Measurements from ENCODE around the gene AHCYL2.
"Not testable (repeated sequence)": the region's sequence is repeated elsewhere in the genome, so short reads cannot be mapped to it uniquely, and the experiment has no call there.

The AHCYL2 gene

GRCh38 chr7:129209067-129209926, 15.5 kb upstream of the AHCYL2 start:
- no peak for DNase-seq

DNA sequence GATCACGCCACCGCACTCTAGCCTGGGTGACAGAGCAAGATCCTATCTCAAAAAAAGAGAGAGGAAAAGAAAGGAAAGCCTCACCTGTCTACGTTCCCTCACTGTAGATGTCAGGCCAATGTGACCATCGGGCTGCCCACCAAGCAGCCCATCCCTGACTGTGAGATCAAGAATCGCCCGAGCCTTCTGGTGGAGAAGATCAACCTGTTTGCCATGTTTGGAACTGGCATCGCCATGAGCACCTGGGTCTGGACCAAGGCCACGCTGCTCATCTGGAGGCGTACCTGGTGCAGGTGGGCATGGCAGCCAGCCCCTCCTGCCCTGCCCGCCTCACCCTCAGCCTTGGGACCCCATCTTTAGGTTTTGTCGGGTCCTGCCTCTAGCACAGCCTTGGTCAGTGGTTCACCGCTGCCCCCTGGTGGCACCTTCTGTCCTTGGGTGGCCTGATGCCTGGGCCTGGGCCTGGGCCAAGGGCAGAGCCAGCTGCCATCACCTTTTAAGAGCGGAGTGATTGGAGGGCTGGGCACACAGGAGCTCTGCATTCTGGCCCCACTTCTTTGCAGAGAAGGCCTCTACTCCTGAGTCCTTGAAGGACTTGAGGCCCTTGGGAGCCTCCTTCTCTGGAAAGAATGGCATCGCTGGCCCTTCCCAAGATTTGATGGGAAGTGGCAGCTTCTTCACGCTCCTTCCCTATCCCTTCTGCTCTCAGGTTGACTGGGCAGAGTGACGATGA, 14.4 kb upstream of the AHCYL2 start:
- DNase-seq = peak; percentile 58

GRCh38 chr7:129210989-129211312, 13.9 kb upstream of the AHCYL2 start:
- no peak for DNase-seq

GRCh38 chr7:129212126-129212525, 12.7 kb upstream of the AHCYL2 start:
- no peak for DNase-seq

- no peak for DNase-seq
These were observed 12.2 kb upstream of the AHCYL2 start for GRCh38 chr7:129212596-129212995.

DNA sequence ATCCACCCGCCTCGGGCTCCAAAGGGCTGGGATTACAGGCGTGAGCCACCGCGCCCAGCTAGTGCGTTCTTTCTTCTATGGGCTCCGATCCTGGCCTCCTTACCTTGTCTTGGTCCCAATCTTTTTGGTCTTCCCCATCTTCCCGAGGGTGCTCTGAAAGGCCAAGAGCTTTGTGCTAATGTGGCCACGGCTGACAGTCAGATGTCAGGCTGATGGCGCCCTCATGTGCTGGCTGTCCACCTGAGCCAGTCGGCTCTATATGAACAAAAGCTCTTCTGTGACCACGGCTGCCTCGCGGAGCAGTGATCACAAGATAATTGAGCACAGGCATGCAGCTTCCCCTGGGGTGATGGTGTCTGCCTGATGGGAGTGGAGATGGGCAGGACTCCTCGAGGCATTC, 11.0 kb upstream of the AHCYL2 start:
- DNase-seq = peak; percentile 43

- DNase-seq = not testable (repeated sequence)
These were observed 9.1 kb upstream of the AHCYL2 start for GRCh38 chr7:129215691-129216090.

- not testable (repeated sequence) for DNase-seq
These were observed 8.6 kb upstream of the AHCYL2 start for GRCh38 chr7:129216101-129216715.

DNA sequence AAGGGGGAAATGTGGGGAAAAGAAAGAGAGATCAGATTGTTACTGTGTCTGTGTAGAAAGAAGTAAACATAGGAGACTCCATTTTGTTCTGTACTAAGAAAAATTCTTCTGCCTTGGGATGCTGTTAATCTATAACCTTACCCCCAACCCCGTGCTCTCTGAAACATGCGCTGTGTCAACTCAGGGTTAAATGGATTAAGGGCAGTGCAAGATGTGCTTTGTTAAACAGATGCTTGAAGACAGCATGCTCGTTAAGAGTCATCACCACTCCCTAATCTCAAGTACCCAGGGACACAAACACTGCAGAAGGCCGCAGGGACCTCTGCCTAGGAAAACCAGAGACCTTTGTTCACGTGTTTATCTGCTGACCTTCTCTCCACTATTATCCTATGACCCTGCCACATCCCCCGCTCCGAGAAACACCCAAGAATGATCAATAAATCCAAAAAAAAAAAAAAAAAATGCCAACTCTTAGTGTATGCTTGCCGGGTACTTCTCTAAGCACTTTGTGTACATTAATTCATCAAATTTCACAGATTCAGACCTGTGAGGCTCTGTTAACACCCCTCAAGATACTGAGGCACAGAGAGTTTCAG, 7.9 kb upstream of the AHCYL2 start:
- not testable (repeated sequence) for DNase-seq

- peak; percentile 75 for DNase-seq
These were observed 6.2 kb upstream of the AHCYL2 start for GRCh38 chr7:129218514-129219062.

- DNase-seq = not testable (repeated sequence)
These were observed 5.7 kb upstream of the AHCYL2 start for GRCh38 chr7:129219166-129219565.

DNA sequence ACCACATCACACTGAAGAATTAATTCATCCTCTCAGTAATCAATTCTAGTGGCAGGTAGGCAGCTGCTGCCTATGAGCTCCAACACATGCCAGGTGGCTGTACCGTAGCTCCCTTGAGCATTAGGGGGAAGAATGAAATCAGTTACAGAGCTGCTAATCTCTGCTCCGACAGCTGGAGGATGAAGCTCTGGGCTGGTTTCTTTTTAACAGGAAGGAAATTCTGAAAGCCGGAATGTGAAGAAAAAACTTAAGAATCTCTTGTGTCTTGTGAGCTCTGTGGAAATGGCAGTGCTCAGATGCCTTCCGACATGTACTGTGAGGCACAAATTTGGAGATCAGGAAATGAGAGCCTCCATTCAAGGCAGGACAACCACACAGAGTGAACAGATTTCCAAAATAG, 2.8 kb upstream of the AHCYL2 start:
- peak; percentile 19 for DNase-seq

DNA sequence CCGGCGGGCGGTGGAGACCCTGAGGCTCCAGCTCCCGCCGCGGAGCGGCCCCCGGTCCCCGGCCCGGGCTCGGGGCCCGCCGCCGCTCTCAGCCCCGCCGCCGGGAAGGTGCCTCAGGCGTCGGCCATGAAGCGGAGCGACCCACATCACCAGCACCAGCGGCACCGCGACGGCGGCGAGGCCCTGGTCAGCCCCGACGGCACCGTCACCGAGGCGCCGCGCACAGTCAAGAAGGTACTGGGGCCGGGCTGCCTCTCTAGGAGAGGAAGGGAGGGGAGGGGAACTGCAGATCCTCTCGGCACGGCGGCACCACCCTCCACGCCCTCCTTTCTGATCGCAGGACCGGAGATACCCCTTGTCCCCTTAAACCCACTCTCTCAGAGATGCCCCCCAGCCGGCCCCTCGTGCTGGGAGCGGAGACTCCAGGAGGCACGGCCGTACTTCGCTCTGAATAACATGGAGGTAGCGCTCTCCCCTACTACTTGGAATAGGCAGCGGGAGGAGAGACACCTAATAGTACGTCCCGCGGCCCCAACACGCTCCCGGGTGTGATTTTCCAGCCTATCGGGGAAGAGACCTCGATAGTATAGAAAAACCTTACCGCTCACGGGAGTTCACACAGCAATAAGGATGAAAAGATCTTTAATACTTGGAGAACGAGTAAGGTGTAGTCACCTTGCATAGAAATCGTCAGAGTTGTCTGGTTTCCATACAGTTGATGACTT, 538 bp downstream of the AHCYL2 start:
- peak; percentile 62 for DNase-seq

- DNase-seq = peak; percentile 60
These were observed 1.2 kb downstream of the AHCYL2 start for GRCh38 chr7:129225931-129226572.

- no peak for DNase-seq
These were observed 3.1 kb downstream of the AHCYL2 start for GRCh38 chr7:129227646-129228578.

GRCh38 chr7:129228633-129229032, 3.8 kb downstream of the AHCYL2 start:
- no peak for DNase-seq

DNA sequence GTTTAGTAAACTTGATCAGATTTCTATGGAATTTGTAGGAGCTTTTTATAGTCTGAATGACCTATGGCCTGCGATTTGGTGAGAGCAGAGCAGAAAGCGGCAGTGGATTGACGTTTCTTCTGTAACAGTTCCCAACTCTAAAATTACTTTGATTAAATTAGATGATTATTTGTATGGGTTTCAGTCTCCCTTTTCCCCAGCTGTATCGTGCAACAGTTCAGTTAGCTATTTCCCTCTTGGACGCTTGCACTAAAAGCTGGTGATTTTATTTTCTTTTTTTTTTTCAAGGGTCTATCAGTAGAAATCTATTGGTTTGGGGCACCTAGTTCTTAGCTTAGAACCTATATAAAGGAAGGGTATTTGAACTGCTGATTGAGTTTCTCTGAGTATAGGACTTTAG, 6.8 kb downstream of the AHCYL2 start:
- no peak for DNase-seq

- DNase-seq = no peak
These were observed 13.7 kb downstream of the AHCYL2 start for GRCh38 chr7:129238546-129238945.

DNA sequence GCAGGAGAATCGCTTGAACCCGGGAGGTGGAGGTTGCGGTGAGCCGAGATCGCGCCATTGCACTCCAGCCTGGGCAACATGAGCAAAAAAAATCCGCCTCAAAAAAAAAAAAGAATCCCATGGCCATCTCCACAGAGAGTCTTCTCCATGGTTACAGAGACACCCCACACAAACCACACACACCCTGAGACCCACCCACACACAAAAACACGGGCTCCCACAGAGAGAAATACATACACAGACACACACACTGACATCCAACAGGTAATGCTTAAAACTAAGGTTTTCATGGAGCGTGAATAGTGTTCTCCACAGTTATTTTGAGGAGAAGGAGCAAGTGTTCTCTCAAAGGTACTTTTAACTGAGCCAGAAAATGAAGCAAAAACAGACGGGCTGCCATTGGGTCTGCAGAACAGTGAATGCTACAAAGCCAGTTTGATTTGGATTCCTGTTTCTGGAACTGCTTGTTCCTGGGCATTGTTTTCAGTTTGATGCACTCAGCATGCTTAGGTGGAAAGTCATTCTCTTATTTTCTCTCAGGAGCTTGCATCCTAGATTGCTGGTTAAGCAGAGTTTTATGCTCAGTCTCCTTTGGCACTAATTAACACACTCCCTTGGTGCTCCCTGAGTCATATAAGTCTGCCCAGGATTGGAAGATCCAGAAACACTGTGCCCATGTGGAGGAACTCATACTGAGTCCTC, 15.4 kb downstream of the AHCYL2 start:
- no peak for DNase-seq

GRCh38 chr7:129244220-129244619, 19.4 kb downstream of the AHCYL2 start:
- no peak for DNase-seq

Measured in OCI-M1 (cell line).